ENCODE results near the gene RAB6B. TPM values are rescaled to one million over a fixed set of nuclear protein-coding genes. Genes with fewer than 3 reads are reported as not detected.

The RAB6B gene
- total and polyA plus RNA-seq, 2 of the 4 experiments (the other 2 are of a cell fraction) = 0.18 to 1.2 TPM

- no peak overlapping the region for H3K56ac ChIP-seq (ENCODE audit: extremely low read depth, insufficient read depth, low read length)
- no peak overlapping the region for H2BK15ac ChIP-seq (ENCODE audit: low read depth, low read length)
- H2AK9ac ChIP-seq (replicated peaks; ENCODE audit: low read depth, low read length, poor library complexity) = no peak overlapping the region
- H2AK5ac ChIP-seq (ENCODE audit: low read depth, low read length) = no peak overlapping the region
- no peak overlapping the region for H4K5ac ChIP-seq (ENCODE audit: low read depth, low read length)
- TF ChIP-seq, protein P1, sequence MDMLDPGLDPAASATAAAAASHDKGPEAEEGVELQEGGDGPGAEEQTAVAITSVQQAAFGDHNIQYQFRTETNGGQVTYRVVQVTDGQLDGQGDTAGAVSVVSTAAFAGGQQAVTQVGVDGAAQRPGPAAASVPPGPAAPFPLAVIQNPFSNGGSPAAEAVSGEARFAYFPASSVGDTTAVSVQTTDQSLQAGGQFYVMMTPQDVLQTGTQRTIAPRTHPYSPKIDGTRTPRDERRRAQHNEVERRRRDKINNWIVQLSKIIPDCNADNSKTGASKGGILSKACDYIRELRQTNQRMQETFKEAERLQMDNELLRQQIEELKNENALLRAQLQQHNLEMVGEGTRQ (IDR thresholded peaks at IDR 0.05; ENCODE audit: low read depth, low read length) = no peak
- TF ChIP-seq CHD1 (IDR thresholded peaks at IDR 0.05; ENCODE audit: low read depth, low read length) (no peak), CTCF (conservative IDR thresholded peaks at IDR 0.05; ENCODE audit: low read depth, low read length) (no peak), ELK1 (IDR thresholded peaks at IDR 0.05; ENCODE audit: borderline replicate concordance, low read depth, low read length) (no peak), RAD21 (IDR thresholded peaks at IDR 0.05; ENCODE audit: low read length) (no peak), NFE2L2 (IDR thresholded peaks at IDR 0.05; ENCODE audit: low read depth, low read length) (no peak), POLR2A (IDR thresholded peaks at IDR 0.05; ENCODE audit: low read depth, low read length) (no peak), RFX5 (IDR thresholded peaks at IDR 0.05; ENCODE audit: low read depth, low read length) (no peak), BHLHE40 (IDR thresholded peaks at IDR 0.05; ENCODE audit: low read depth, low read length) (no peak), SMC3 (IDR thresholded peaks at IDR 0.05; ENCODE audit: low read depth, low read length) (no peak), MAFK (IDR thresholded peaks at IDR 0.05; ENCODE audit: low read depth, low read length) (no peak), MAZ (IDR thresholded peaks at IDR 0.05; ENCODE audit: borderline replicate concordance, low read depth, low read length) (no peak), CEBPB (IDR thresholded peaks at IDR 0.05; ENCODE audit: low read depth, low read length) (no peak), MXI1 (IDR thresholded peaks at IDR 0.05; ENCODE audit: borderline replicate concordance, low read depth, low read length) (no peak), FOS (IDR thresholded peaks at IDR 0.05; ENCODE audit: low read depth, low read length) (no peak), RCOR1 (IDR thresholded peaks at IDR 0.05; ENCODE audit: insufficient replicate concordance, low read length) (no peak)
- in situ Hi-C loops (cut with MboI; ENCODE audit: low sequenced_read_pairs) = no loop called here
- H3K4ac ChIP-seq (ENCODE audit: low read depth, low read length) = no peak overlapping the region
- no peaks in the 10 kb centered on the region for H3K36me3 ChIP-seq (ENCODE audit: control insufficient read depth, insufficient read depth, low read length)
- no TSS peak for BruUV-seq (replicated peaks)
- POLR2A ChIA-PET (ENCODE audit: unreplicated experiment) = no interaction called here
- peak overlapping the region; percentile 14 for H2AFZ ChIP-seq (replicated peaks; ENCODE audit: low read length, poor library complexity)
- no peak overlapping the region for H3K9ac ChIP-seq (ENCODE audit: low read depth, low read length)
- no peak overlapping the region for H3K4me2 ChIP-seq (ENCODE audit: low read depth, low read length)
- no peaks in the 10 kb centered on the region for H4K20me1 ChIP-seq (ENCODE audit: insufficient read depth, low read length)
- intact Hi-C loops (cut with micrococcal nuclease) = no loop called here
- H3K27me3 ChIP-seq (ENCODE audit: control insufficient read depth, insufficient read depth, low read length) = peaks cover 8% of the 10 kb centered on the region
- no peak overlapping the region for H2BK5ac ChIP-seq (ENCODE audit: low read depth, low read length, poor library complexity, severe bottlenecking)
- no peaks in the 10 kb centered on the region for H3K79me1 ChIP-seq (ENCODE audit: low read depth in 1 of 2, low read length in 2 of 2)
- no peaks in the 10 kb centered on the region for H3K9me1 ChIP-seq (ENCODE audit: insufficient read depth, low read length)
- no peak overlapping the region for H3K27ac ChIP-seq (ENCODE audit: insufficient read depth, low read length)
- ATAC-seq (ENCODE audit: low read depth) (no peak), DNase-seq (no peak)
- H3K18ac ChIP-seq (ENCODE audit: low read depth, low read length) = no peak overlapping the region
- H2BK20ac ChIP-seq (ENCODE audit: low read depth, low read length) = no peak overlapping the region
- no peak overlapping the region for H2BK120ac ChIP-seq (ENCODE audit: low read depth, low read length)
- no peak overlapping the region for H4K91ac ChIP-seq (ENCODE audit: insufficient read depth, low read depth, low read length)
- H3K23ac ChIP-seq (ENCODE audit: low read depth, low read length) = no peak overlapping the region
- H4K8ac ChIP-seq (ENCODE audit: low read depth in 2 of 2, low read length in 2 of 2) = no peak overlapping the region
- no peaks in the 10 kb centered on the region for H3K9me3 ChIP-seq (ENCODE audit: control insufficient read depth, insufficient read depth, low read length)
- no peak overlapping the region for H3K4me3 ChIP-seq (ENCODE audit: insufficient read depth, low read depth, low read length)
- whole genome bisulfite sequencing, 2 experiments (ENCODE audit: extremely low coverage in 2 of 2, insufficient read length in 1 of 2) = no CpG with 5 or more reads among the region's 5 CpGs
- dilution Hi-C loops (cut with HindIII; ENCODE audit: low sequenced_read_pairs, unreplicated experiment) = no loop called here
- H3K14ac ChIP-seq (replicated peaks; ENCODE audit: low read depth, low read length) = no peak overlapping the region
- CTCF ChIA-PET = no interaction called here
- H3K4me1 ChIP-seq (ENCODE audit: control insufficient read depth, insufficient read depth, low read length) = no peaks in the 10 kb centered on the region
These were observed 119.8 kb downstream of the RAB6B start for GRCh38 chr3:133775835-133776234.
